Stimulated activated CD4-positive, alpha-beta T cell treated with anti-CD3 and anti-CD28 coated beads, Interleukin-1b, Interleukin-23, amount 100 ng/mL, for 48 hours (primary cell): ENCODE results near the gene RPL19.

ENCODE experiments used
- DNase-seq: peaks from one replicate; pipeline ENCODE4 v3.0.0-alpha.2; 2020

The RPL19 gene

DNA sequence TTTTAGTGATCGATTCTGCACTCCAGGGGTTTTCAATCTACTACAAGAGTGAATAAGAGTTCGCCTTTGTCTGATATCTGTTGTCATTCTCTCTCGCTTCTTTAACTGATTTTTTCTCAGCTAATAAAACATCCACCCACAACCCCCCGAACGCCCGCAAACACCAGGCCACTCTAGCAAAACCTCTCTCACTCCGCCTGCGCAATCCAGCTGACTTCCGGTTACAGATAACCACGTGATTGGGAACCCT is 338 bp upstream of the RPL19 start:
- peak; percentile 91 for DNase-seq

DNA sequence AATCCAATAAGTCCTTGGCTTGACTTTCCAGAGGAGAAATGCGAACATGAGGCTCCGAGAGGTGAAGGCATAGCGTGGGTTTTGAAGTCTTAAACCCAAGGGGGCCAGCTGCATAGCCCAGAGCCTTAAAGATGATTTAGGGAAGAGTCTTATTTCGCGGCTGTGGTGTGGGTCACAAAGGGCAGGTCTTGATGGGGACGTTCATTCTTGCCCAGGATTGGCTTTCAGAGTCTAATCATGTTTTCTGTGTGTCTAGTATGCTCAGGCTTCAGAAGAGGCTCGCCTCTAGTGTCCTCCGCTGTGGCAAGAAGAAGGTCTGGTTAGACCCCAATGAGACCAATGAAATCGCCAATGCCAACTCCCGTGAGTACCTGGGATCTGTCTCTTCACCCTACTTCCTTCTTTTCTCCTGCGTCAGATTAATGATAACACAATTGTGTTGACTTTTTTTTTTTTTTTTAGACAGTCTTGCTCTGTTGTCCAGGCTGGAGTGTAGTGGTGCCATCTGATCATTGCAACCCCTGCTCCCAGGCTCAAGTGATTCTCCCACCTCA is 951 bp downstream of the RPL19 start:
- DNase-seq = no peak

- no peak for DNase-seq
Observed at GRCh38 chr17:39204245-39204644, 4.2 kb downstream of the RPL19 start.

- no peak for DNase-seq
Observed at GRCh38 chr17:39205112-39205526, 5.0 kb downstream of the RPL19 start.

GRCh38 chr17:39208136-39208535 is 8.1 kb downstream of the RPL19 start:
- no peak for DNase-seq

DNA sequence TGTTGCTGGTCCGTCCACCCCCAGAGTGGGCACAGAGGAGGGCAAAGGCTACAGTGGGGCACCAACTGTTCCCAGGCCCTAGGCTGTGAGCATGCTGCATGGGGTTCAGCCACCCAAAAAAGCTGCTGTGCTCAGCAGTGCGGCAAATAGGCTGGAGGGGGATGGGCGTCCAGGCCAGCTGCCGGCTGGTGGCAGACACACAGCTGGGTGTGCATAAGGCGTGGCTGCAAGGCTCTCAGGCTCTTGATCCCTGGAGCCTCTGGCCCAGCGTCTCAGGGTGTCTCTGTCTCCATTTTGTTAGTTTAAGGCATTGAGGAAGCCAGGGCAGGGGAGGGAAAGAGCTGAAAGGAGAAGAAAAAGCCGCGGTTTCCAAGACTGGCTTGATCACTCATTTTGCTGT is 8.8 kb downstream of the RPL19 start:
- no peak for DNase-seq

DNA sequence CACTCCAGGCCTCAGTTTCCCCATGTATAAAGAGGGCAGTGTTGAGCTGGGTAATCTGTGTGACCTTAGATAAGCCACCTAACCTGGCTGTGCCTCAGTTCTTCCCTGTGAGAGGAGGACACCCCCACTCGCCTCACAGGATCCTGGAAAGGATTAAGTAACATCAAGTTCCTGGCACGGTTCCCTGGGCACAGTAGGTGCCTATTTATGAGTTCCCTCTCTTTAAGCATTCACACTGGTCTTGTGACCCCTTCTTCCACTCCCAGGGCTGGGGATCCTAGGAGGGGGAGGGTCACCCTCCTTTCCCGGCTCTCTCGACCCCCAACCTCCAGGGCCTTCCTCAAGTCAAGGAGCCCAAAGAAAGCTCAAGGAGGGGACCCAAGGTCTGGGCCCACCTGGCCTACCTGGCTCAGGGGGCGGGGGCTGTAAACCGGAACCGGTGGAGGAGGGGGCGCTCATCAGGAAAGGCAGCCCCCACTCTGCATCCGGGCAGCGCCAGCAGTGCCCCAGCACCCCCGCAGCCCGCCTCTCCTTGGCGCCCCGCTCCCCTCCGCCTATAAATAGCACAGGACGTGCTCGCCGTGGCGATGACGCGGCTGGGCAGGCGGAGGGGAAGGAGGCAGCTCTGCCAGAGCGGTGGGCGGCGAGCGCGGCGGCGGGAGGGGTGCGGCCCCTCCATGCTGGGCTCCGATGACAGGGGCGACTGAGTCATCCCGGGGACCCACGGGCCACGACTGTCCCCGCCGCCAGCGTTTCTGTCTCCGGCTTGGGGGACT is 9.4 kb downstream of the RPL19 start:
- peak; percentile 73 for DNase-seq

GRCh38 chr17:39210093-39210434 is 10.0 kb downstream of the RPL19 start:
- DNase-seq = no peak

DNA sequence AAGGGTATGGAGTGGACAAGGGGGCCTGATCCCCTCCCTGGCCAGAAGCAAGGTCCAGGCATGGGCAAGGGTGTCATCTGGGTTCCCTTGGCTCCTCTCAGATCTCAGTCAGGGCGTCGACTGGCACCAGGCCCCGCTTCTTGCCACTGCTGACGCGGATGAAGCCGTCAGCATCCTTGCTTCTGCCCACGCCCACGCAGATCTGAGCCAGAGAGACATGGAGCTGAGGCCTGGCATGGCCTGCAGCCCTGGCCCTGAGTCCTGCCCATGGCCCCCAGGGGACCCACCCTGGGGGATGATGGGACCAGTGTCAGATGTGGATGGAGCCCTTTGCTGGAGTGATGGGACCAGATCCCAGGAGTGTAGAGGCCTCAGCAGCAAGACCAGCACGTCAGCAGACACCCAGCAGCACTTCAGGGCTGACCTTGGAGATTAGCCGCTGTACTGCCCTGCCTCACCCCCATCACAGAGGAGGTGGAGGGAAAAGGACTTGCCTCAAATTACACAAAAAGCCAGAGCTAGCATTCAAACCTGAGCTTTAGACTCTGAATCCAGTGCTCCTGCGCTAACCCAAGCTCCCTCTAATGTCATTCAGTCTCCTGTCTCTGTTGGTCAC is 12.2 kb downstream of the RPL19 start:
- no peak for DNase-seq

GRCh38 chr17:39212841-39213480 is 12.9 kb downstream of the RPL19 start:
- DNase-seq = no peak

DNA sequence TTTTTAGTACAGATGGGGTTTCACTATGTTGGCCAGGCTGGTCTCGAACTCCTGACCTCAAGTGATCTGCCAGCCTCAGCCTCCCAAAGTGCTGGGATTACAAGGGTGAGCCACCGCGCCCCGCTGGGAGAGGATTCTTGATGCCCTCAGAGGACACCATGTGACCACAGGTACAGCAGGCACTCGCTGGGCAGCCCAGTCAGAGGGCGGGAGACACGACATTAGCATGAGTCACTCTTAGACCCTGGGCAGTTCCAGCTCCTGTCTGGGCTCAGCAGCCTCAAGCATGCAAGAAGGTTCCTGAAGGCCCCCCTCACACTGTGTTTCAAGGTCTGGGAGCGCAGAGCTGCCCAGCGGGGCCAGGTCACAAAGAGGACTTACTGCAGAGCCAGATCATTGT is 13.8 kb downstream of the RPL19 start:
- no peak for DNase-seq

- DNase-seq = no peak
Observed at GRCh38 chr17:39217734-39218369, 17.8 kb downstream of the RPL19 start.

DNA sequence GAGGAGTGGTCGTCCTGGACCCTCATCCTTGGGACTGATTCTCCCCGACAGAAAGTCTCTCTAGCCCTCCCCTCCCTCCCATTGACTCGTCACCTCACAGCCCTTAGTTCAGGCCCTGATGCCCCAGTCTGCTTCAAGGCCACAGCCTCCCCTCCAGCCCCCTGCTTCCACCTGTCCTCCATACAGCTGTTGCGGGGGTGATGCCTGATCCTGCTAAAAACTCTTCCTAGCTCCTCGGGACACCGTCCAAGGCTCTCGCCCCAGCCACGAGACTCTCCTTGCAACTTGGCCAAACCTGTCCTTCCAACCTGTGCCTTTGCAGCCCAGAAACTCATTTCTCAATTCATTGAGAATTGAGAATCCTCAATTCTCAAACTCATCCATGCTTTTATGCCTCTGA is 18.8 kb downstream of the RPL19 start:
- DNase-seq = no peak

DNA sequence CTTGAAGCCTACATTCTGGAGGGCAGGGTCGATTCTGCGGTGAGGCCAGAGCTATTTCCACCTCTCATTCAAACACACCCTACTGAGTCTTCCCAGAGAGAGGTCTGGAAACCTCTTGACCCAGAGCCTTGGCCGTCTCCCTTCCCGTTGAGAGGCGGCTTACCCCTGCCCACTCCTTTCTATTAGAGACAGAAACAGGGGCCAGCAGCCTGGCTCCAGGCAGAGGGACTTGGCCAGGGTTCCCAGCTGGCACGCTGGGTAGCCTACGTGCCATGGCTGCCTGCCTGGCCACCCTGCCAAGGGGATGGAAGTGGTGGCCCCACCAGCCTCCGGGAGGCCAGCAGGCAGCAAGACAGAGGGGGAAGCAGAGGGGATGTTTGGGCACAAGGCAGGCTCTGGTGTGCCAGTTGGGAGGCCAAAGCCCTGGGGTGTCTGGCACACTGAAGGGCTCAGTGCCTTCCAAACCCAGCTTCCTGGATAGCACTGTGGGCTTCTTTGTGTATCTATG is 19.6 kb downstream of the RPL19 start:
- no peak for DNase-seq

DNA sequence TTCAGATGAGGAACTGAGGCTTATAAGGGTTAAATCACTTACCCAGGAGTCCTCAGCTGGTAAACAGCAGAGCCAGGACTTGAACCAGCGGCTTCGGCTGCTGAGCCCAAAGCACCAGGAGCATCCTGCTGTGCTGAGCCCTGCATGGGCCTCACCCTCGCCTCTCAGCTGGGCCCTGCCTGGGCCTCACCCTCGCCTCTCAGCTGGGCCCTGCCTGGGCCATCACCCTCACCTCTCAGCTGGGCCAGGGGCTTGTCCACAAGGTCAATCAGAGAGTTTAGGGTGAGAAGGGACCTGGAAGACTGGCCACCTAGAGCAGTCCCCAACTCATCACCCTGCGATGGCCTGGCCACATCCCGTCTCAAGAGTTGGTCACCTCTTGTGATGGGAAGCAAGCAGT is 21.5 kb downstream of the RPL19 start:
- DNase-seq = no peak

- no peak for DNase-seq
Observed at GRCh38 chr17:39222151-39222550, 22.1 kb downstream of the RPL19 start.

DNA sequence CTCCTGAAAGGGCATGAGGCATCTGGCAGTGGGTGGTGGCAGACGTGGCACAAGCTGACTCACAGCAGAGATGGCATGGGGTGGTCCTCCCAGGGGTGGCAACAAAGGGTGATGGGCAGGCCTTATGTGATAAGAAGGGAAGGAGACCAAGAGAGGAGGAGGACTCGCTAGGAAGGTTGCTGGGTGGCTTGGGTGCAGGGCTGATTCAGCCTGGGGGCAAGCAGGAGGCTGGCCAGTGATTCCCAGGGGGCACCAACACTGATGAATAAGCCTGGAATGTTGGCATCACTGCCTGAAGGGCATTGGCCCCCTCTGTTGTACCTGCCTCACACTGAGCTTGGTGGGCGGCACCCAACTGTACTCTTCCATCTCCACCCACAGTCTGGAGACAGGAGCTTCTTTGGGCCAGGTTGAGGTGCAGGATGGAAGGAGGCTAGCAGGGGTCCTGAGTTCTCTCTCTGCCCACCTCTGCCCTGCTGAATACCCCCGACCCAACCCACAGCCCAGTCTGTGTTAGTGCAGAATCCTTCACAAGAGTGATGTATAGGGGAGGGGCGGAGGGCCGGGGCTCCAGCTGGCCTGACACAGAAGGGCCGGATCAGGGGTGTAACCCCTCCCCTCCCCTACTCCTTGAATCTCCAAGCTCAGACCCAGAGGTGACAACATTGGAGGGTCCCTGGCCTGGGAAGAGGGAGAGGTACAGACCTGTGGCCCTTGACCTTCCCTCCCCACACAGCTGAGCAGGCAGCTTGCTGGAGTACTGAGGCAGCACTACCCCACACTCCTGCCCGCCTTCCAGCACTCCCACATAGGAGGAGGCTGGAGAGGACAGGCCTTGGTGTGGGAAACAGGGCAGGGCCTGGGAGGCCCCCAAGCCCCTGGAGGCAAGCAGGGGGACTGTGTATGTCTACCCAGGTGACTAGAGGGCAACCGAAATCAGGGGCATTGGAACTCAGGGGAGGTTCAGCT is 23.1 kb downstream of the RPL19 start:
- DNase-seq = no peak

DNA sequence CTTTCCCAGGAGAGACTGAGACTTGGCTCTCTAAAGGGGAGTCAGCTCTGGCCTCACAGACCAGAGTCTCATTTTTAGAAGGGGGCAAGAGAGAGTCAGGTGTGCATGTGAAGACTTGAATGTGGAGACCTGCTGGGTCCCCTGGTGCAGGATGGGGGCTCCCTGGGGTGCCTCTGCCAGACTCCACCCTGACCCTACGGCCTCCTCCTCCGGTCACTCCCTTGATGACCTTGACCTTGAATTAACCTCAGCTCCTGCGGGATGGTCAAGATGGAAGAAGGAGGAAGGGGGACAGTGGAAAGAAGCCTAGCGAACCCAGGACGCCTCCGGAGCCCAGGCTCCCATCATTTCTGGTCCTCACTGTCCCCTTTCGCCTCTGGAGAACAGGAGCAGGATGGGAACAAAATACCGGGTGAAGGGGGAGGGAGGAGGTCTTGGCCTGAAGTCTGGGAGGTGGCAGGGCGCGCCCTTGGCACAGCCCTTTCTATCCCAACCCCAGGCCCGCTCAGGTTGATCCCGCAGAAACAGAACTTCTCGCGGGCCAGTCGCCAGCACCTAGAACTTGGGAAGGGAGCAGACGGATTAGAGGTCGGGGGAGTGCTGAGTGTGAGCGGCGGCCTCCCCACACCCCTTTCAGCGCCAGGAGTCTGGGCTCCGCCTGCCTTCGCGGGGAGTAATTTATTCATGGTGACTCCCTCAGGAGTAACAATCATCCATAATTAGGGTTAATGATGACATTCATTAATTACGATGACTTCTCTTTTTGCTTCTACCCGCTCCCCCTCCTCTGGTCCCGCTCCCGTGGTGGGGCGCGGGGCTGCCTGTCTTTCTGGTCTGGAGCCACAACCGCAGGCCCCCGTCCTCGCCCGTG is 24.1 kb downstream of the RPL19 start:
- no peak for DNase-seq

- no peak for DNase-seq
Observed at GRCh38 chr17:39224778-39225307, 24.8 kb downstream of the RPL19 start.

- no peak for DNase-seq
Observed at GRCh38 chr17:39225308-39225958, 25.4 kb downstream of the RPL19 start, which contains the start of gene STAC2. TSS of gene STAC2 (minus strand) at chr17:39225945. CDS start at chr17:39225502, 443 bp downstream.
